Endothelial cell of umbilical vein (primary cell): Measurements from ENCODE around the gene COL4A2.

Experiments used
- EZH2 ChIP-seq: IDR thresholded peaks from 2 replicates; pipeline ENCODE4 v1.6.1; 2012; ENCODE audit warnings: borderline replicate concordance, low read depth, mild to moderate bottlenecking, moderate library complexity, low read length, inconsistent platforms; ENCODE audit not compliant: severe bottlenecking
- FOS ChIP-seq: IDR thresholded peaks from 2 replicates; pipeline ENCODE4 v1.6.1; 2011; ENCODE audit warnings: mild to moderate bottlenecking, low read length, moderate library complexity, borderline replicate concordance; ENCODE audit not compliant: insufficient read depth
- GATA2 ChIP-seq: IDR thresholded peaks from 2 replicates; pipeline ENCODE4 v1.7.0; 2011; ENCODE audit warnings: low read depth, mild to moderate bottlenecking, moderate library complexity, mixed read lengths, low read length; ENCODE audit not compliant: insufficient read length, insufficient read depth
- JUN ChIP-seq: IDR thresholded peaks from 2 replicates; pipeline ENCODE4 v1.6.1; 2011; ENCODE audit warnings: borderline replicate concordance, low read depth; ENCODE audit not compliant: insufficient read length, insufficient read depth
- POLR2A ChIP-seq: IDR thresholded peaks from 2 replicates; pipeline ENCODE4 v1.6.1; 2012; ENCODE audit warnings: low read depth, mild to moderate bottlenecking, control low read depth, low read length
- POLR2AphosphoS5 ChIP-seq: IDR thresholded peaks from 2 replicates; pipeline ENCODE4 v1.6.1; 2012; ENCODE audit warnings: low read depth, mild to moderate bottlenecking, control low read depth, low read length, moderate library complexity; ENCODE audit not compliant: insufficient read depth
- TF ChIP-seq, protein P1 (sequence below): IDR thresholded peaks from 2 replicates; pipeline ENCODE4 v1.6.1; 2011; ENCODE audit not compliant: insufficient read depth, insufficient read length
- TF ChIP-seq, protein P2 (sequence below), 2 donors: IDR thresholded peaks; 1 replicate in 1 of 2; 2 replicates in 1 of 2; pipeline ENCODE4 v1.5.1; 2011; ENCODE audit warnings: low read length in 2 of 2, mild to moderate bottlenecking in 2 of 2, moderate library complexity in 2 of 2, control low read depth in 1 of 2, inconsistent platforms in 1 of 2, low read depth in 1 of 2; ENCODE audit not compliant: insufficient read depth in 1 of 2; ENCODE audit errors: extremely low read depth in 1 of 2

DNA sequence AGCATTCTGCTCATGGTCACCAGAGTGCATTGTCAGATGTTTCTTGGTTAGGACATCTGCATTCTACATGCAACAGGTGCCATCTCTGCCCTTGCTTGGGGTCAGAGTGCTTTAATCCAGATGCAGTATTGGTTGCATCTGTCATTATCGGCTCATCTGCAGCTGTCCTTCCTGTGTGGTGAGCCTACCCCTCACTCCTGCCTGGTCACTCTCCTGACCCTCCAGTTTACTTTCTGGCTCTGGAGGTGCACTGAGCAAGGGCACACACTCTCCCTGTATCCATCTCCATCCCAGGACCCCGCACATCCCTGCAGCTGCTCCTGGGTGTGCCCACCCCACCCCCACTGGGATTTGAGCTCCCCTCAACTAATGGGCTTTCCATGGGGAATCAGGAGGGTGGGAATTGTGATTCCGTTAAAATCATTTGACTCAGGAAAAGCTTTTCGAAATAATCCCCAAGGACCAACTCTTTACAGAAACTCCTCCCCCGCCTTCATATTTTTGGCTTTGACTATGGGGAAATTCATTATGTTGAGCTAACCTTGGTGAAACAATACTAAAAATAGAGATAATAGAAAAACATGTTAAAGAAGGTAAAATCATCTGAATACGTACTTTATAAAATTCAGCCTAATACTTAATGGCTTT is 70.2 kb downstream of the COL4A2 start:
- TF ChIP-seq, protein P1, sequence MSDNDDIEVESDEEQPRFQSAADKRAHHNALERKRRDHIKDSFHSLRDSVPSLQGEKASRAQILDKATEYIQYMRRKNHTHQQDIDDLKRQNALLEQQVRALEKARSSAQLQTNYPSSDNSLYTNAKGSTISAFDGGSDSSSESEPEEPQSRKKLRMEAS: no peak
- TF ChIP-seq, protein P2, sequence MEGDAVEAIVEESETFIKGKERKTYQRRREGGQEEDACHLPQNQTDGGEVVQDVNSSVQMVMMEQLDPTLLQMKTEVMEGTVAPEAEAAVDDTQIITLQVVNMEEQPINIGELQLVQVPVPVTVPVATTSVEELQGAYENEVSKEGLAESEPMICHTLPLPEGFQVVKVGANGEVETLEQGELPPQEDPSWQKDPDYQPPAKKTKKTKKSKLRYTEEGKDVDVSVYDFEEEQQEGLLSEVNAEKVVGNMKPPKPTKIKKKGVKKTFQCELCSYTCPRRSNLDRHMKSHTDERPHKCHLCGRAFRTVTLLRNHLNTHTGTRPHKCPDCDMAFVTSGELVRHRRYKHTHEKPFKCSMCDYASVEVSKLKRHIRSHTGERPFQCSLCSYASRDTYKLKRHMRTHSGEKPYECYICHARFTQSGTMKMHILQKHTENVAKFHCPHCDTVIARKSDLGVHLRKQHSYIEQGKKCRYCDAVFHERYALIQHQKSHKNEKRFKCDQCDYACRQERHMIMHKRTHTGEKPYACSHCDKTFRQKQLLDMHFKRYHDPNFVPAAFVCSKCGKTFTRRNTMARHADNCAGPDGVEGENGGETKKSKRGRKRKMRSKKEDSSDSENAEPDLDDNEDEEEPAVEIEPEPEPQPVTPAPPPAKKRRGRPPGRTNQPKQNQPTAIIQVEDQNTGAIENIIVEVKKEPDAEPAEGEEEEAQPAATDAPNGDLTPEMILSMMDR (IDR thresholded peaks at IDR 0.05; ENCODE audit: extremely low read depth in 1 of 2, insufficient read depth in 1 of 2, low read depth in 1 of 2, low read length in 2 of 2): no peak
- TF ChIP-seq POLR2A (no peak), EZH2 (no peak), POLR2AphosphoS5 (no peak), JUN (no peak), GATA2 (no peak), FOS (no peak)
